HPDE6-E6E7 (cell line): ENCODE measurements around the gene SCFD2.
"Not testable (repeated sequence)": the region's sequence is repeated elsewhere in the genome, so short reads cannot be mapped to it uniquely, and the experiment has no call there.

Source experiments
- DNase-seq: peaks from one replicate; pipeline ENCODE4 v3.0.0; 2011; ENCODE audit warnings: missing footprints; ENCODE audit errors: extremely low spot score

Gene SCFD2

GRCh38 chr4:53346392-53346791 lies 19.5 kb downstream of the SCFD2 start:
- DNase-seq: not testable (repeated sequence)

- DNase-seq: not testable (repeated sequence)
These were observed 25.7 kb downstream of the SCFD2 start for GRCh38 chr4:53340145-53340544.

GRCh38 chr4:53334916-53335315 lies 30.9 kb downstream of the SCFD2 start:
- not testable (repeated sequence) for DNase-seq

GRCh38 chr4:53326535-53326934 lies 39.3 kb downstream of the SCFD2 start:
- no peak for DNase-seq

GRCh38 chr4:53322696-53323095 lies 43.2 kb downstream of the SCFD2 start:
- DNase-seq: no peak

DNA sequence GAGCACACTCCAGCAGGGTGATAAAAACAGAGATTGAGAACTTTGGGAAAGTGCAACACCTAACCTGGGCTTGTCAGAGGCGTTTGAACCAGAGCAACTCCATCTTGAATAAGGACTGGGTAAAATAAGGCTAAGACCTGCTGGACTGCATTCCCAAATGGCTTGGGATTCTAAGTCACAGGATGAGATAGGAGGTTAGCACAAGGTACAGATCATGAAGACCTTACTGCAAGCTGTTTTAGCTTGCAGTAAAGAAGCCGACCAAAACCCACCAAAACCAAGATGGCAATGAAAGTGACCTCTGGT lies 43.9 kb downstream of the SCFD2 start:
- DNase-seq: no peak

DNA sequence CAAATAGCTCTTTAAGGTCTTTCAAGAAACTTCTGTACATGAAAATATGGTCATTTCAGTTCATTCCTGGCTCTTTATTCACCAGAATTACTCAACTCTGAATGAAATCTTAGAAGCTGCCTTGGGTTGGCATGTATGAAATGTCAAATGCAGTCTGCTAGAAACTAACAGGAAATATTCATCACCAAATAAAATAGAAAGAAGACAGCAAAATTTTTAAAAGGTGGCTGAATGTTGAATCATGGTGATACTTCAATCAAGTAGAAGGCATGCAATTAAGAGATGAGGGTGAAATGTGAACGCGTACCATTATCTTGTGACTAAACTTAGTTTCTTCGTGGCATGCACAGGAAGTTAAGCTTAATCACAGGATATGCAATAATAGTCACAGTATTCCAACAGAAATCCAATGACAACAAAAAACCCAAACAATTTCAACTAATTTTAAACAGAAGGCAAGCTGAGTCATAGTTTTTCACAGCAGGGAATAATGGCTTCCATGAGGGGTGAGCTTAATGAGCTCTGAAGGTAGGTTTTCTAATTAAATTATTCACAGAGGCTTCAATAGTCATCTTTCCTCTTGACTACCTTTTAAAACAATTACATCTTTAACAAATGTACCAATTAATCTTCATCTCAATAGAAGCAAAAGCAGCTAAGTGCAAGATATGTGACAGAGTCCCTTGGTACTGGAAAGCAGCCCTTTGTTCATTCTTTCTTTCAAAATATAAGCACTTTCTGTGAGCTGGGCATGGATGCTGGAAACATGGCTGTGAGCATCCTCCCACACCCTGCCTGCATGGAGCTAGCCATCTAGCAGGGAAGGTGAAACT lies 44.5 kb downstream of the SCFD2 start:
- DNase-seq: peak; percentile 33

DNA sequence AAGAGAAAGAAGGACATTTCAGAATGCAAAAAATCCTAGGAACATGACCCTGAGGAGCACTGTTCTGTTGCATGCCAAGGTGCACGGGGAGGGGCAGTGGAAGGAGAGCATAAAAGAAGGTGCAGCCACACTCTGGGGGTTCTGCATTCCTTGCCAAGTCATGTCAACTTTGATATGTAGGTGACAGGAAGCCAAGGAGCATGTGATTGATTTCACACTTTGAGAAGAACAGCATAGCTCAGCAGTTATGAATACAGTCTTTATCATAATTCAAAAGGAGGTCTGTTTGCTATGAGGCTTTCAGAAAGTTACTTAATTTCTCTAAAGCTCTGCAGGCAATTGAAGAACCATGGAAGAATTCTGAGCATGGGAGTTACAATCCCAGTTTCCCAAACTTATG lies 50.6 kb downstream of the SCFD2 start:
- DNase-seq: no peak

GRCh38 chr4:53314252-53314651 lies 51.6 kb downstream of the SCFD2 start:
- no peak for DNase-seq

- peak; percentile 28 for DNase-seq
These were observed 52.4 kb downstream of the SCFD2 start for GRCh38 chr4:53313510-53313909.

DNA sequence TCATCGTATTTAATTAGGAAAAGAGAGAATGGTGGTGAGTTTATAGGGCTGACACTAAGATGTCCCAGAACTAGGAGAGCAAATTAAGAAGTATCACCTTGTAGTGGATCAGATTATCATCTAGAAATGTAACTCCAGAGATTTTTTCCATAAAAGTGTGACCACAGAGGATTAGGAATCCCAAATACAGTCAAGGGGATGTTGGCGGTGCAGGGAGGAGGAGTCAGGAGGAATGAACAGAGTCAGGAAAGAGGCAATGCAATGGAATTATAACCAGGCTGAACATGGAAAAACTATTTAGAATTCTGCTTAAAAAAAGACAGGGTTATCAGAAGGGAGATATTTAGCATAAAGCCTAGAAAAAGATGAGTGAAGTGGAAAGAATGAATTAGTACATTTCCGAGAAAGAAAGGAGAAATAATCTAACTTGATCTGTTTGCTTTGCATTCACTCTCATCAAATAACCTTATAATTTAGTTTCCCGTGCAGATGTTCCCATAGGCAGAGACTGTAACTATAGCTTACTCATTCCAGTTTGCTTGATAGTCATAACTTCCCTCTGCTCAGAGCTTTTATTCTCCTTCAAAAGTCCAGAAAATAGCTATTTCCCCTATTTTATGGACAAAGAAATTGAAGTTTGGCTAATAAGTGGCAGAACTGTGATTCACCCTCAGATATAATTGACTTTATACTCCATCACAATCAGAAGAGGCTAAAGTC lies 56.4 kb downstream of the SCFD2 start:
- DNase-seq: no peak

DNA sequence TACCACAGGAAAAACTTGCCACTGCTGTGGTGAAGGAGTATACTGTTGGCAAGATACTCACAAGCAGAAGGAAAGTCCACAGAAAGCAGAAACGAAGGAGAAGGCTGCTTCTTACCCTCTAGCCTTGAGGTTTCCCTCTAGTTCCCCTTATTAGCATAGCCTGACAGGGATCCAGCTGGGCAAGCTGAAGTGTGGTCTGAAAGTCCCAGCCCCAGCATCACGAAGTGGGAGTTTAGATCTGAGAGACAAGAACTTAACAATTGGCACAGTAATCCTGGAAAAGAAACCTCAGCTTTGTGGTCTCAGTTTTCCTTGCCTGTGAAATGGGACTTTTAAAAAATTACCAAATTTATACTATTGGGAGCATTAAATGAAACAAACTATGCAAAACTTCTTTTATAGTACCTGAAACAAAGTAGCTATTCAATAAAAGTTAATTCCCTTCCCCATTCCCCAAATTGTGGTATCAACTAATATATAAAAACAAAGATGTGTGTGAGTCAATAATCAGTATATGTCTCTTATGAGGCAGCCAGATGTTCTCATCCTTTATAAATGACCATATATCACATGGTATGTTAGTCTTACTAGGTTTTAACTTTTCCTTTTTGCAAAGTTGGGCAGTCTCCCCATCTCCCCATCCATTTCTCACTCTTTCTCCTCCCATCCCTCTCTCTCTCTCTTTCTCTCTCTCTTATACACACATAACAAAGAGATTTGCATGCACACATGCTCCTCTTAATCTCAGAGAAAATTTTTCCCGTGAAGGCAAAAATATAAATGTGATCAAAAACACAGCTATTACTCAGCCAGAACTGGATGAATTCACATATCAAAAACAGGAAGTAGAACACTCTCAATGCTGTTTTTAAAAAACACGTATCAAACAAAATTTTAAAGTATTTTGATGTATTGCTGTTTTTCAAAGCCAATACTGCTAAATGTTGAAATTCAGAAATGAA lies 57.8 kb downstream of the SCFD2 start:
- no peak for DNase-seq

GRCh38 chr4:53307210-53307609 lies 58.7 kb downstream of the SCFD2 start:
- DNase-seq: no peak

DNA sequence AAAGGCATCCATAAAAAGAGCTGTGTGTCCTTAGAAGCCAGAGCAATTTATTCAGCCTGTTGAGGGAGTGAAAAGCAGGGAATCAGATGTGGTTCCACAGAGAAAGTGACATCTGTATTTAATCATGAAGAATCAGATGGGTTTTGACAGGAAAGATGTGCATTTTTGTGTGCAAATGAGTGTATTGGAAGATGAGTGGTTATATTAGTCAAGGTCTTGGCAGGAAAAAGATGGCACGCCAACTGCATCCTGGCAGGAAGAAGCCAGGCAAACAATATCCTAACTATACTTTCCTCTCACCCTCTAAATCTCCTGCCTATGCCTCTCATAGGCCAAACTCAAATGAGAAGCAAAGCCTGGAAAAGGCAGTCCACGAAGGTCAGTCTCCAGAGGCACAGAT lies 59.1 kb downstream of the SCFD2 start:
- no peak for DNase-seq

DNA sequence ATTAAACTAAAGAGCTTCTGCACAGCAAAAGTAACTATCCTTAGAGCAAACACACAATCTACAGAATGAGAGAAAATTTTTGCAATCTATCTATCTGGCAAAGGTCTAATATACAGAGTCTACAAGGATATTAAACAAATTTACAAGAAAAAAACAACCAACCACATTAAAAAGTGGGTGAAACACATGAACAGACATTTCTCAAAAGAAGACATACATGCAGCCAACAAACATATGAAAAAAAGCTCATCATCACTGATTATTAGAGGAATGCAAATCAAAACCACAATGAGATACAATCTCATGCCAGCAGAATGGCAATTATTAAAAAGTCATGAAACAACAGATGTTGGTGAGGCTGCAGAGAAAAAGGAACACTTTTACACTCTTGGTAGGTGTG lies 73.7 kb downstream of the SCFD2 start:
- DNase-seq: not testable (repeated sequence)

GRCh38 chr4:53281438-53281837 lies 84.4 kb downstream of the SCFD2 start:
- no peak for DNase-seq

DNA sequence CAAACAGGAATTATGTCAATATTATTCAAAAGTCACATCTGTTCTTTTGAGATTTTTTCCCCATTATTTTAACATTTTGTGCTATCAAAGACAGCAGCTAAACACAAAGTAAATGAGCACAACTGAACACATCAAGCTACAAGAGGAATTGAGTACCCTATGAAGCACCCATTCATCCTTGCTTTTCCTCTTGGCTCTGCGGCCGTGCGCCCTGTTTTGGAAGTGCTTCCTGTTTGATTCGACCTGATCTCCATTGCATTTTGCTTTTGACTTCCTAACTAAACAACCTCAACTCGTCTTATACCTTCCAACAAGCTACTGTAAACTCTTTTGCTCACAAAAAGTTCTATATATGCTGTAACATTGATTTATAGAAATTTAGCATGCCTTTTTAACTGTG lies 85.0 kb downstream of the SCFD2 start:
- no peak for DNase-seq

GRCh38 chr4:53274609-53275268 lies 91.1 kb downstream of the SCFD2 start:
- no peak for DNase-seq

- no peak for DNase-seq
These were observed 92.1 kb downstream of the SCFD2 start for GRCh38 chr4:53273726-53274125.

GRCh38 chr4:53267026-53267425 lies 98.8 kb downstream of the SCFD2 start:
- no peak for DNase-seq

DNA sequence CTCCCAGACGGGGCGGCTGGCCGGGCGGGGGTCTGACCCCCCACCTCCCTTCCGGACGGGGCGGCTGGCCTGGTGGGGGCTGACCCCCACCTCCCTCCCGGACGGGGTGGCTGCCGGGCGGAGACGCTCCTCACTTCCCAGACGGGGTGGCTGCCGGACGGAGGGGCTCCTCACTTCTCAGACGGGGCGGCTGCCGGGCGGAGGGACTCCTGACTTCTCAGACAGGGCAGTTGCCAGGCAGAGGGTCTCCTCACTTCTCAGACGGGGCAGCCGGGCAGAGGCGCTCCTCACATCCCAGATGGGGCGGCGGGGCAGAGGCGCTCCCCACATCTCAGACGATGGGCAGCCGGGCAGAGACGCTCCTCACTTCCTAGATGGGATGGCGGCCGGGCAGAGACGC lies 109.9 kb downstream of the SCFD2 start:
- DNase-seq: not testable (repeated sequence)

GRCh38 chr4:53240573-53240972 lies 125.3 kb downstream of the SCFD2 start:
- no peak for DNase-seq
